Left kidney (tissue), 2 donors: ENCODE measurements around the gene PDPK1. TPM values are rescaled to one million over a fixed set of nuclear protein-coding genes. Genes with fewer than 3 reads are reported as not detected.
"Not testable (repeated sequence)": the region's sequence is repeated elsewhere in the genome, so short reads cannot be mapped to it uniquely, and the experiment has no call there.

ENCODE experiments used
- DNase-seq: peaks from one replicate; pipeline ENCODE4 v3.0.0-alpha.2; 2013
- polyA plus RNA-seq: library from polyadenylated mRNA; unstranded; fragments of 120-200 nt; gene quantifications from one replicate; pipeline ENCODE4 v1.2.1, GENCODE V29; 2013; ENCODE audit not compliant: insufficient read length

The PDPK1 gene
- polyA plus RNA-seq, 1 donor = 58.4 TPM

GRCh38 chr16:2586241-2586640 lies 48.4 kb downstream of the PDPK1 start:
- DNase-seq = no peak

GRCh38 chr16:2586901-2587480 lies 49.2 kb downstream of the PDPK1 start:
- no peak for DNase-seq

- DNase-seq = no peak
These were observed 50.2 kb downstream of the PDPK1 start for GRCh38 chr16:2587891-2588565.

- DNase-seq = no peak
These were observed 53.8 kb downstream of the PDPK1 start for GRCh38 chr16:2591476-2592240.

GRCh38 chr16:2592786-2593185 lies 55.0 kb downstream of the PDPK1 start:
- no peak for DNase-seq

- DNase-seq = no peak
These were observed 57.8 kb downstream of the PDPK1 start for GRCh38 chr16:2595393-2596205.

GRCh38 chr16:2596747-2597559 lies 59.1 kb downstream of the PDPK1 start:
- DNase-seq = no peak

GRCh38 chr16:2597560-2597902 lies 59.7 kb downstream of the PDPK1 start:
- no peak for DNase-seq

- DNase-seq = no peak
These were observed 60.4 kb downstream of the PDPK1 start for GRCh38 chr16:2598133-2598641.

- no peak for DNase-seq
These were observed 60.9 kb downstream of the PDPK1 start for GRCh38 chr16:2598723-2599122.

GRCh38 chr16:2599165-2599564 lies 61.3 kb downstream of the PDPK1 start:
- DNase-seq = not testable (repeated sequence)

- DNase-seq = not testable (repeated sequence)
These were observed 62.0 kb downstream of the PDPK1 start for GRCh38 chr16:2599785-2600184.

- DNase-seq = not testable (repeated sequence)
These were observed 63.6 kb downstream of the PDPK1 start for GRCh38 chr16:2601301-2602025.

- DNase-seq = not testable (repeated sequence)
These were observed 64.4 kb downstream of the PDPK1 start for GRCh38 chr16:2602175-2602574.

GRCh38 chr16:2603165-2604015 lies 65.6 kb downstream of the PDPK1 start:
- peak; percentile 97 for DNase-seq

- not testable (repeated sequence) for DNase-seq
These were observed 66.2 kb downstream of the PDPK1 start for GRCh38 chr16:2604016-2604369.

GRCh38 chr16:2606820-2607219 lies 69.0 kb downstream of the PDPK1 start:
- DNase-seq = not testable (repeated sequence)

- DNase-seq = not testable (repeated sequence)
These were observed 71.5 kb downstream of the PDPK1 start for GRCh38 chr16:2609345-2609744.

- DNase-seq = no peak
These were observed 72.1 kb downstream of the PDPK1 start for GRCh38 chr16:2609827-2610470.
